IPS-18c (cell line): ENCODE results near the gene WTIP.

ENCODE experiments used
- H3K4me3 ChIP-seq: 2 replicates; pipeline ENCODE4 v1.7.0; 2013; ENCODE audit warnings: low read depth, mild to moderate bottlenecking, low read length, moderate library complexity; ENCODE audit not compliant: insufficient read depth
- H3K9me3 ChIP-seq: one replicate; pipeline ENCODE4 v1.6.1; 2013; ENCODE audit warnings: mild to moderate bottlenecking, low read length, moderate library complexity; ENCODE audit not compliant: control insufficient read depth, insufficient read depth

The WTIP gene

DNA sequence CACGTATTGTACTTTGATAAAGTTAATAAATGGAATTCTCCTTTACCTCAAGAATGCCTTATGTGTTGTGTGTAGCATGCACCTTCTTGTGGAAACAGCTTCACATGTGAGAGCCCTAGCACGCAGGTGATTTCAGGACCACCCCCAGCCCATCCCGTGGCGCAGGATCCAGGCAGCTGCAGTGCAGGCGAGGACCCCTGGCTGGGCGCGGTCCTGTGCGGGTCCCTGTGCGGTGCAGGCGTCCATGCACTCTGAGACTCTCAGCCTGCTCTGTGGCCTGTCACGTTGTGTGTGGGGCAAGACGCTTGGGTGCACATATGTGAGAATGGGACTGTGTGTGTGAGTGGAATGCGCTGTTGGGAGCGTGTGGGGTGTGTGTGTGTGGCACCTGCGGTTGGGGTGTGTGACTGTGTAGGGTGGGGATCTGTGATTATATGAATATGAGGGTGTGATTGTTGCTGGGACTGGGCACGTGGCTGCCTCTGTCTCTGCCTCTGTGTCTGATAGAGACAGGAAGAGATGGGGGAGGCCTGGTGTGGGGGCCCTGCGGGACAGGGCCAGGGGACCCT is 30.8 kb downstream of the WTIP start:
- Histone ChIP-seq H3K4me3 (no peak overlapping the region; the same call in 1 of the 2 replicates), H3K9me3 (peaks cover 4% of the 10 kb centered on the region)

DNA sequence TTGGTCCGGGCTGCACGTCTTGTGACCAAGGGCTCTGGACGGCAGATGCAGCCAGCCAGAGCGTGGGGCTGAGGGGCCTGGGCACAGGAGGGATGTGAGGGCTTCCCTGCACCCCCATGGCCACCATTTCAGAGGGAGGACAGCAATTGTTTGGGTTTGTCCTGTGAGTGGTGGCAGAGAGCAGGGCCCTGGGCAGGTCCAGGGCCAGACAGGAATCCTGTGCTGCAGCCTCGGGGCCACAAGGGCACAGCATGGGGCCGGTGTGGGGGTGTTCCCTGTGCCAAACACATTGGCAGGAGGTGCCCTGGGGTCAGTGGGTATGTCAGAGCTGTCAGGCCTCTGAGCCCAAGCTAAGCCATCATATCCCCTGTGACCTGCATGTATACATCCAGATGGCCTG is 32.2 kb downstream of the WTIP start:
- Histone ChIP-seq H3K9me3 (peaks cover 4% of the 10 kb centered on the region), H3K4me3 (no peak overlapping the region)

DNA sequence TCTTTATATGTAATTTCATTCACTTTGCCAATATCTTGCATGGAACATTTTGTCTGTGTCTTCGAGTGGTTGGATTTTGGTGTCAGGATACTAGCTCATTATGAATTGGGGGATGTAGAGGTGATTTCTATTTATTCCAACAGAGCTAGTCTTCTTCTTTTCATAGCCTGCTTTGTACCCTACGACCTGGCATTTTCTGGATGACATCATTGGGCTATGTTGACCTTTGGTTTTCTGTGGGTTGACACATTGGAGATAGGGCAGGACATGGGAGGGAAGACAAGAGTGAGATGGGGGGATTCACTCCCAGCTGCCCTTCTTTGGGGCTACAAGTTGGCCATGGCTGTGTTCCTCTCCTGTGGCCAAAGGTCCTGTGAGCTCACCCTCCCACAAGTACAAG is 38.0 kb downstream of the WTIP start:
- Histone ChIP-seq H3K4me3 (no peak overlapping the region), H3K9me3 (peaks cover under 1% of the 10 kb centered on the region)

DNA sequence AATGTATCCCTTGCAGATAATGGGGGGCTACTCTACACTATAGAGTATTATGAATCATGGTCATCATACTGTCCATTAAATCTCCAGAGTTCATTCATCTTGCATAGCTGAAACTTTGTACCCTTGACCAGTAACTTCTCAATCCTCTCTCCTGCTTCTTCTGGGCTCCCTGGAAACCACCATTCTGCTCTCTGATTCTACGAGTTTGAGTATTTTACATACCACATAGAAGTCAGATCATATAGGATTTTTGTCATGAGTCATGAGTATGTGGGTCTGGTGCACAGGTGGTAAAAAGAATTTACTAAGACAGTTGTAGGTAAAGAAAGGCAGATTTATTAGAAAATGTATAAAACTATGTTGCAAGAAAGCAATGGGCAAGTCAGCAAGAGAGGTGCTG is 41.9 kb downstream of the WTIP start:
- H3K4me3 ChIP-seq = no peak overlapping the region
- no peaks in the 10 kb centered on the region for H3K9me3 ChIP-seq

DNA sequence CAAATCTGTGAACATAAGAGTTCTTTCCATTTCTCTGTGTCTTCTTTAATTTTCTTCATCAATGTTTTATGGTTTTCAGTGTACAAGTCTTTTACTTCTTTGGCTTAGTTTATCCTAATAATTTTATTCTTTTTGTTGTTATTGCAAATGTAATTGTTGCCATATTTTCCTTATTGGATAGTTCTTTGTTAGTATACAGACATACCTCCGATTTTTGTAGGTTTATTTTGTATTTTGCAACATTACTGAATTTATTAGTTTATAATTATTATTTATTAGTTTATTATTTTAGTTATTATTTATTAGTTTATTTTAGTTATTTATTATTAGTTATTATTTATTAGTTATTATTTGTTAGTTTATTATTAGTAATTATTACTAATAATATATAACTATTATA is 43.4 kb downstream of the WTIP start:
- Histone ChIP-seq H3K9me3 (no peaks in the 10 kb centered on the region), H3K4me3 (no peak overlapping the region)

DNA sequence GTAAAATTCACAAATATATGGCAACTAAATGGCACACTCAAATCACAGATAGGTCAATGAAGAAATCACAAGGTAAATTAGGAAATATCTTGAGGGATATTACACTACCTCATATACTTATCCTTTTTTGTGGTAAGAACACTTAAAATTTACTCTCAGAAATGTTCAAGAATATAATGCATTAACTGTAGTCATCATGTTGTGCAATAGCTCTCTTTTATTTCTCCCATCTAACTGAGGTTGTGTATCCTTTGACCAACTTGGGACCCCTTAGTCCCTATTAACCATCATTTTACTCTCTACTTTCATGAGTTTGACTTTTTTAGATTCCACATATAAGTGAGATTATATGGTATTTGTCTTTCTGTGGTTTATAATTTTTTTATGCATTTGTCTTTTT is 52.6 kb downstream of the WTIP start:
- H3K9me3 ChIP-seq = no peaks in the 10 kb centered on the region
- H3K4me3 ChIP-seq = no peak overlapping the region

DNA sequence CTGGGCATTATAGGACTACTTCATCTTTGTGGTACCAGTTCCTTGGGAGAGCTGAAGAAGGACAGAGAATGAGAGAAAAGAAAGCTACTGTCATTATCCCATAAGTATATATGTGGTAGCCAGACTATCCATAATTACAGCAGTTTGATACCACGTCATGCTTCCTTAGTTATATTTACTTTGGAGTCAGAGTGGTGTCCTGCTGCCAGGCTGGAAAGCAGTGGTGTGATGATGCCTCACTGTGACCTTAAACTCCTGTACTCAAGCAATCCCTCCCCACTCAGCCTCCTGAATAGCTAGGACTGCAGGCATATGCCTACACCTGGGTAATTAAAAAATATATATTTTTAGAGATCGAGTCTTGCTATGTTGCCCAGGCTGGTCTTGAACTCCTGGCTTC is 57.8 kb downstream of the WTIP start:
- Histone ChIP-seq H3K4me3 (no peak overlapping the region), H3K9me3 (no peaks in the 10 kb centered on the region)

DNA sequence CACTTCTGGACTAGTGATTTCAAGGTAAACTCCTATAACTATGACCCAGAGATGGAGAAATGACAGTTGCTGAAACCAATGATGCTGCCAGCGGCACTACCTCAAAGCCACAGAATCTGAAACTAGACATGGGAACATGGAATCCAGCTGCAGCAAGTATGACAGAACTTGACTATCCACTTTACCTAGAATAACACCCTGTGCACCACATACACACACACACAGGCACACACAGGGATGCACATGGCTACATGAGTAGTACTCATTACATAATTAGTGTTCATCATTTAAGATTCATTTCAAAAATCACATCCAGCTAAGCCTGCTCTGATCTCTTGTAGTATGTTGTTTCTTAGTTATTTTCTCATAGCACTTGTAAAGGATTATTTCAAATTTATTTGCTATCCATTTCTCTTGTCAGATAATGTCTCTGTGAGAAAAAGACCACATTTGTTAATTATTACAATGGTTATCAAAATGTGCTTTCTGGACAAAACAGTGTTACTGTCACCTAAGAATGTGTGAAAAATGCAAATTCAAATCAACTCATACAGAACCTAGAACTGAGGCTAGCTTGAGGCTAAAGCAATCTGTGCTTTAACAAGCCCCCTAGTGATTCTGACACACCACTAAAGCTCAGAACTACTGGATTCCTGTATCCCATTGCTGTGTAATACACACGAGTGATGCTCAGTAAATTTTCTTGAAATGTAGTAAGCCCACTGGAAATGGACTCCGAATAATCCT is 59.4 kb downstream of the WTIP start:
- Histone ChIP-seq H3K9me3 (no peaks in the 10 kb centered on the region), H3K4me3 (no peak overlapping the region)

DNA sequence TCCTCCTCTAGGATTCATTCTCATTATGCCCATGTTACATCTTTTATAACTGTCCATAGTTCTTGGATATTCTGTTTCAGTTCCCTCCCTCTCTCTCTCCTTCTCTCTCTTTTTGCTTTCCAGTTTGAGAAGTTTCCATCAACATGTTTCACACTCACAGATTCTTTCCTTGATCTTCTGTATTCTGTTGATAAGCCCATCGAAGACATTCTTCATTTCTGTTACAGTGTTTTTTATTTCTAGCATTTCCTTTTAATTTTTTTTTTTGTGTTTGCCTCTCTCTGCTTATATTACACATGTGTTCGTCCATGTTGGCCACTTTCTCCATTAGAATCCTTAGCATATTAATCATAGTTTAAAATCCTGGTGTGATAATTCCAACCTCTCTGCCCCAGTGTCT is 68.3 kb downstream of the WTIP start:
- H3K4me3 ChIP-seq = no peak overlapping the region

DNA sequence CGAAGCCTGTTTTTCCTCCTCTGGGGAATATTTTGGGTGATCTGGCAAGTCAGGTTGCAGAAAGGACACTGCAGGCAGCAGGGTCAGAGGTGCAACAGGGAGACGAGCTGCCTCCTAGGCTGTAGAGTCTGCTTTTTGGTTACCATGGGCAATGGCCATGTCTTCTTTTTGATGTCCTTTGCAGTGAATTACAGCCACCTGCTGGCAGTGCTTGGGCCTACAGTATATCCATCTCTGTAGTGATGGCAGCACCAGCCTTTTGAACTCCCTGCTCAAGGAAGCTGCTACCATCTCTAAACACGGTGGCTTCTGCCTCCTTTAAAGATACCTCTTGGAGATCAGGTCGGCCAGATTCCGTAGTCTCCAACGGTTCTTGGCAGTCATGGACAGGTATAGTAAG is 73.9 kb downstream of the WTIP start:
- Histone ChIP-seq H3K9me3 (no peaks in the 10 kb centered on the region), H3K4me3 (no peak overlapping the region)

More for the DNA sequence above, 68.3 kb downstream of the WTIP start:
- no peaks in the 10 kb centered on the region for H3K9me3 ChIP-seq

DNA sequence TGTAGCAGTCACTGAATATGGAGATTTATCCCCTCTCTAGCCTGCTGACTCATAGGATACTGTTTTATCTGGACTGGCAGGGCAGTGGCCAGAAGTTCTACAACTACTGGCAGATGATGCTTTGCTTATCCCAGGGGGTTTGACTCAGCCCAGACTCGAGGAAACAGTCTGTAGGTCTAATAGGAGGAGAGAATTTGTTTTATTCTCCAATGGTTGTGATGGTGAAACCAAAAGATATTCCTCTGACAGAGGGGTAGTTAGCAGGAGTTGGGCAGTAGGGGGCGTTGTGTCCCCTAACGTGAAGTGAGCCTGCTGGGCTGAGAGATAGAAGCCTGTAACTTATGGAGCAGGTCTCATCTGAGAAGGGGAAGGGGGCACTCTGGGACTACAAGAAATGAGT is 74.9 kb downstream of the WTIP start:
- no peak overlapping the region for H3K4me3 ChIP-seq
- H3K9me3 ChIP-seq = no peaks in the 10 kb centered on the region

DNA sequence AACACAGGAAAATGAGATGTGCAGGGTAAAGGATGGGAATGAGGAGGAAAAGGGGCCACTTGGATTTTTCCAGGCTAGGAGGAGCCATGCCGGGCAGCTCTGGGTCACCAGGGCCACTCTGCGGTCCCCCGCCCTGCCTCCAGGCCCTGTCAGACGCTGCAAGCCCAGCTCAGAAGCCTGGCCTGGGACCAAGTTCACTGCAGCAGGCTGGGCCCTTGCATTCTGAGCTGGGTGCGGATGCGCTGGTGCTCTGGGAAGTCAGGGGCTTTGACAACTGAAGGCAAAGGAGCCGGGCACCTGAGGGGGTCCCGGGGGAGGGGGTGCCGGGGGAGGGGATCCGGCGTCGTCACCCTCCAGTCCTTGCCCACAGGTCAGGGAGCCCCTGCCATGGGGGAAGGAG is 77.5 kb downstream of the WTIP start:
- Histone ChIP-seq H3K9me3 (no peaks in the 10 kb centered on the region), H3K4me3 (no peak overlapping the region)

DNA sequence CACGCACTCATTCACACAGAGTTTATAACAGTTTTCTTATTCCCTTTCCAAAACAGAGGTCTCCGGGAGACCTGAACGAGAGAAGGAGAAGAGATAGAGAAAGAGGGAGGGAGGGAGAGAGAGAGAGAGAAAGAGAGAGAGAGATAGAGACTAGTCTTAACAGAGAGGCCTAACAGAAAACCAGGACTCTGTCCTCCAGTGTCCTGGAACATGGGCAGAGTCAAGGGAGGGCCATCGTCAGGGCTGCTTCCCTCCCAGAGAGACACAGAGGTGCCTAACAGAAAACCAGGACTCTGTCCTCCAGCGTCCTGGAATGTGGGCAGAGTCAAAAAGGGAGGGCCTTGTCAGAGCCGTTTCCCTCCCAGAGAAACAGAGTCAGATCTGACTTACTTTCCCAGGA is 78.7 kb downstream of the WTIP start:
- no peaks in the 10 kb centered on the region for H3K9me3 ChIP-seq
- H3K4me3 ChIP-seq = no peak overlapping the region
